NCI-H510A (cell line): ENCODE data around the gene SSNA1.
A peak's percentile ranks its signal among the peaks of the same experiment; 100 is the strongest.

ENCODE experiments used
- DNase-seq: peaks from one replicate; lab custom pipeline; 2025; lab: John Stamatoyannopoulos, UW

SSNA1 gene

GRCh38 chr9:137182836-137183235 lies 5.6 kb upstream of the SSNA1 start:
- DNase-seq: no peak

GRCh38 chr9:137183980-137184595 lies 4.4 kb upstream of the SSNA1 start:
- DNase-seq: no peak

GRCh38 chr9:137184881-137185660 lies 3.4 kb upstream of the SSNA1 start:
- no peak for DNase-seq

- DNase-seq: no peak
Observed at GRCh38 chr9:137185921-137186320, 2.6 kb upstream of the SSNA1 start.

GRCh38 chr9:137186385-137186784 lies 2.1 kb upstream of the SSNA1 start:
- DNase-seq: no peak

GRCh38 chr9:137187386-137187785 lies 1.1 kb upstream of the SSNA1 start:
- no peak for DNase-seq

GRCh38 chr9:137188086-137188489 lies 388 bp upstream of the SSNA1 start:
- no peak for DNase-seq

- no peak for DNase-seq
Observed at GRCh38 chr9:137189297-137190295, 1.1 kb downstream of the SSNA1 start.

GRCh38 chr9:137190315-137190856 lies 1.9 kb downstream of the SSNA1 start:
- no peak for DNase-seq

- DNase-seq: no peak
Observed at GRCh38 chr9:137191245-137191644, 2.8 kb downstream of the SSNA1 start.

GRCh38 chr9:137191691-137192447 lies 3.4 kb downstream of the SSNA1 start:
- no peak for DNase-seq

GRCh38 chr9:137192448-137192780 lies 3.9 kb downstream of the SSNA1 start:
- DNase-seq: no peak

GRCh38 chr9:137192859-137193258 lies 4.4 kb downstream of the SSNA1 start:
- no peak for DNase-seq

GRCh38 chr9:137193771-137194170 lies 5.3 kb downstream of the SSNA1 start:
- DNase-seq: no peak

- DNase-seq: no peak
Observed at GRCh38 chr9:137194388-137194787, 5.9 kb downstream of the SSNA1 start.

GRCh38 chr9:137194909-137195308 lies 6.4 kb downstream of the SSNA1 start:
- peak; percentile 86 for DNase-seq

GRCh38 chr9:137195525-137196220 lies 7.2 kb downstream of the SSNA1 start:
- DNase-seq: peak; percentile 95

GRCh38 chr9:137198051-137198901 lies 9.8 kb downstream of the SSNA1 start:
- DNase-seq: no peak

GRCh38 chr9:137198902-137199283 lies 10.4 kb downstream of the SSNA1 start:
- DNase-seq: no peak
